ENCODE data around the gene EPN3.

GRCh38 chr17:50541716-50542688 lies 9.5 kb downstream of the EPN3 start:
- TF ChIP-seq CTCF (IDR thresholded peaks at IDR 0.05; ENCODE audit: poor library complexity) (peak; percentile 20), EZH2 (IDR thresholded peaks at IDR 0.05; ENCODE audit: borderline replicate concordance) (no peak)
